GM12801 (cell line): ENCODE results near the gene LITAF.

Source experiments
- CTCF ChIP-seq: IDR thresholded peaks from one replicate; pipeline ENCODE4 v1.5.1; 2011; ENCODE audit warnings: control low read depth; ENCODE audit not compliant: insufficient read length; ENCODE audit errors: extremely low read depth

LITAF gene

GRCh38 chr16:11625769-11626168 lies 39.0 kb upstream of the LITAF start:
- TF ChIP-seq CTCF, result no peak

- TF ChIP-seq CTCF, result no peak
Observed at GRCh38 chr16:11624636-11625607, 38.2 kb upstream of the LITAF start.

- no peak for TF ChIP-seq CTCF
Observed at GRCh38 chr16:11624205-11624604, 37.5 kb upstream of the LITAF start.

DNA sequence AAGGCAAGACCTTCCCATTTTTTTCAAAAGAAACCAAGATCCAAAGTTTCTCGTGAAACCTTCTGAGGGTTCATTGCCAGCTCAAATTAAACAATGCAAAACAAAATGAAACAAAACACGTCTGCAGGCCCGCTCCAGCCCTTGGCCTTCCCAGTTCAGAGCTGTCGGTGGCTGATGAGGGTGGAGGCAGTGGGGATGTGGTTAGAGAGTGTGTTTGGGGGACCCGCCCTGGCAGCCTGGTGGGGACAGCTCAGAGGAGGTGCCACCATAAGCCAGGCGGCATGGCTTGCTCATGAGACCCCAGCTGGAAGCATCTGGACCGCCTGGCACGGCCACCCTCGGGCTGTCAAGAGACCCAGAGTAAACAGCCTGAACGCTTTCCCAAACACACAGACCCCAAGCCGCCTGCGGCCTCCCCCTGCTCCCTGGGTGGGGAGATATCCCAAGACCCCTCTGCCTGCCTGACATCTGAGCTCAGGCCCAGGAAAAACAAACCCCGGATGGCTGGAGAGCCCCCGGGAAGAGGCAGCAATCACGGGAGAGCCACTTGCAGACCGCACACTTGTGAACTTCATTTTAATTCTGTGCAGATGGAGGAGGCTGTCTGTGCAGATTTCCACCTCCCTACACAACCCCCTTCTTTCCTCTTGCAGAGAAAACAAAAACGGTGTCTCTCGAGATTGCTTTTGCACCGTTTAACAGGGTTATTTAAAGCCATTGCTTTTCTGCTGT lies 35.4 kb upstream of the LITAF start:
- TF ChIP-seq CTCF, result no peak

DNA sequence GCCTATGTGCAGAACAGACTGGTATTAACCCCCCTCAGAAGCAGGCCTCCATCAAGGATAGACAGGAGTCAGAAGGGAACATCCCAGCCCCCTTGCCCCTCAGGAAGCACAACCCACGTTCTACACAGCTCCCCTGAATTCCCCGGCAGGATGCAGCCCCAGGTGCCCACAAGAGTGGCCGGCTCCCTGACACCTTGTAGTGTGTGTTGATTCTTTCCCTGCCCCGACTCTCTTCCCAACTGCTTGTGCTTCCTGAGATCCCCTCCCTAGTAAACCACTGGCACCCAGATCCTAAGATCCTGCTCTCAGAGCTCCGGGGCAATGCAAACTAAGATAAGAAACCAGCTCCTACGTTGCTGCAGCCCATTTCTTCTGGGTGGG lies 34.8 kb upstream of the LITAF start:
- no peak for TF ChIP-seq CTCF

GRCh38 chr16:11620243-11621003 lies 33.7 kb upstream of the LITAF start:
- no peak for TF ChIP-seq CTCF

GRCh38 chr16:11619327-11619851 lies 32.7 kb upstream of the LITAF start:
- TF ChIP-seq CTCF, result no peak
